ENCODE results near the gene C20orf96.

Gene C20orf96

GRCh38 chr20:288956-289692 lies 1.4 kb downstream of the C20orf96 start:
- H3K27ac ChIP-seq: peak overlapping the region; percentile 93
- TF ChIP-seq CTCF (conservative IDR thresholded peaks at IDR 0.05): no peak
- TF ChIP-seq ZFX (IDR thresholded peaks at IDR 0.05): no peak

GRCh38 chr20:286508-286907 lies 4.0 kb downstream of the C20orf96 start:
- H3K27ac ChIP-seq: no peak overlapping the region
- no peak for TF ChIP-seq CTCF (conservative IDR thresholded peaks at IDR 0.05)
- no peak for TF ChIP-seq ZFX (IDR thresholded peaks at IDR 0.05)

GRCh38 chr20:284172-284571 lies 6.4 kb downstream of the C20orf96 start:
- no peak overlapping the region for H3K27ac ChIP-seq
- TF ChIP-seq CTCF (conservative IDR thresholded peaks at IDR 0.05) (no peak), ZFX (IDR thresholded peaks at IDR 0.05) (no peak)

- TF ChIP-seq CTCF (conservative IDR thresholded peaks at IDR 0.05) (no peak), ZFX (IDR thresholded peaks at IDR 0.05) (no peak)
- no peak overlapping the region for H3K27ac ChIP-seq
Measured at GRCh38 chr20:278607-279571, 11.7 kb downstream of the C20orf96 start.

GRCh38 chr20:278181-278580 lies 12.4 kb downstream of the C20orf96 start:
- TF ChIP-seq ZFX (IDR thresholded peaks at IDR 0.05) (no peak), CTCF (conservative IDR thresholded peaks at IDR 0.05) (no peak)
- no peak overlapping the region for H3K27ac ChIP-seq

- no peak overlapping the region for H3K27ac ChIP-seq
- no peak for TF ChIP-seq ZFX (IDR thresholded peaks at IDR 0.05)
- TF ChIP-seq CTCF (conservative IDR thresholded peaks at IDR 0.05): no peak
Measured at GRCh38 chr20:277496-277781, 13.1 kb downstream of the C20orf96 start.

Measured in C4-2B (cell line).